22Rv1 (cell line): Measurements from ENCODE around the gene NRM.

Experiments used
- ZFX ChIP-seq: fragments of 450-650 bp; IDR thresholded peaks from 2 replicates; pipeline ENCODE4 v1.6.1; 2017; ENCODE audit warnings: antibody characterized with exemption, borderline replicate concordance
- TF ChIP-seq, protein P1 (sequence below): fragments of 450-650 bp; IDR thresholded peaks from 2 replicates; pipeline ENCODE4 v1.5.1; 2017; ENCODE audit warnings: mild to moderate bottlenecking

GRCh38 chr6:30672445-30673253 is 18.1 kb downstream of the NRM start, which contains the start of gene DHX16:
- TF ChIP-seq, protein P1, sequence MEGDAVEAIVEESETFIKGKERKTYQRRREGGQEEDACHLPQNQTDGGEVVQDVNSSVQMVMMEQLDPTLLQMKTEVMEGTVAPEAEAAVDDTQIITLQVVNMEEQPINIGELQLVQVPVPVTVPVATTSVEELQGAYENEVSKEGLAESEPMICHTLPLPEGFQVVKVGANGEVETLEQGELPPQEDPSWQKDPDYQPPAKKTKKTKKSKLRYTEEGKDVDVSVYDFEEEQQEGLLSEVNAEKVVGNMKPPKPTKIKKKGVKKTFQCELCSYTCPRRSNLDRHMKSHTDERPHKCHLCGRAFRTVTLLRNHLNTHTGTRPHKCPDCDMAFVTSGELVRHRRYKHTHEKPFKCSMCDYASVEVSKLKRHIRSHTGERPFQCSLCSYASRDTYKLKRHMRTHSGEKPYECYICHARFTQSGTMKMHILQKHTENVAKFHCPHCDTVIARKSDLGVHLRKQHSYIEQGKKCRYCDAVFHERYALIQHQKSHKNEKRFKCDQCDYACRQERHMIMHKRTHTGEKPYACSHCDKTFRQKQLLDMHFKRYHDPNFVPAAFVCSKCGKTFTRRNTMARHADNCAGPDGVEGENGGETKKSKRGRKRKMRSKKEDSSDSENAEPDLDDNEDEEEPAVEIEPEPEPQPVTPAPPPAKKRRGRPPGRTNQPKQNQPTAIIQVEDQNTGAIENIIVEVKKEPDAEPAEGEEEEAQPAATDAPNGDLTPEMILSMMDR, result peak; percentile 89
- no peak for TF ChIP-seq ZFX
